Endothelial cell of umbilical vein (primary cell): ENCODE results near the gene LTBP2. TPM values are rescaled to one million over a fixed set of nuclear protein-coding genes. Genes with fewer than 3 reads are reported as not detected.

ENCODE experiments used
- BruUV-seq: library from RNA; stranded (reverse); fragments of 400-500 nt; replicated peaks from 2 replicates; lab custom pipeline; 2021; lab: Mats Ljungman, UMichigan
- CTCF ChIA-PET: fragments of 300-600, 350-600 bp; sonication (Branson Sonifier 250); formaldehyde crosslinking; loops from one replicate; lab custom pipeline; 2021; ENCODE audit warnings: antibody characterized with exemption, inconsistent platforms; lab: Charles Lee
- POLR2A ChIA-PET: fragments of 300-600, 350-600 bp; sonication (Branson Sonifier 250); formaldehyde crosslinking; loops from one replicate; lab custom pipeline; 2021; ENCODE audit warnings: antibody characterized with exemption, inconsistent platforms; lab: Charles Lee
- DNase-seq: peaks from one replicate; pipeline ENCODE4 v3.0.0-alpha.2; 2011; ENCODE audit warnings: low read depth, low spot score
- FAIRE-seq: peaks from 2 replicates; lab custom pipeline; 2011; peaks lifted over from hg19 to GRCh38; lab: Jason Lieb, UNC
- H2AFZ ChIP-seq: 2 replicates; pipeline ENCODE4 v1.6.0; 2012; ENCODE audit warnings: low read depth, low read length, control low read depth, inconsistent platforms
- H3K27ac ChIP-seq: 2 replicates; pipeline ENCODE4 v1.5.1; 2011; ENCODE audit warnings: low read depth, mild to moderate bottlenecking, control low read depth, low read length, moderate library complexity; ENCODE audit not compliant: insufficient read depth
- H3K27me3 ChIP-seq, 2 experiments: 2 replicates each; pipeline versions ENCODE4 v1.6.0 to v1.6.1; 2011; ENCODE audit warnings: low read length in 2 of 2, mixed read lengths in 1 of 2; ENCODE audit not compliant: control insufficient read depth in 2 of 2, insufficient read depth in 2 of 2
- H3K36me3 ChIP-seq, 2 experiments: 2 replicates in 1 of 2; 3 replicates in 1 of 2; pipeline ENCODE4 v1.5.1; 2011; ENCODE audit warnings: low read length in 2 of 2, mild to moderate bottlenecking in 1 of 2, moderate library complexity in 1 of 2; ENCODE audit not compliant: control insufficient read depth in 2 of 2, insufficient read depth in 2 of 2; ENCODE audit errors: extremely low read depth in 1 of 2
- H3K4me1 ChIP-seq: 3 replicates; pipeline ENCODE4 v1.5.1; 2011; ENCODE audit warnings: mild to moderate bottlenecking, low read length; ENCODE audit not compliant: control insufficient read depth, insufficient read depth; ENCODE audit errors: extremely low read depth
- H3K4me2 ChIP-seq: 2 replicates; pipeline ENCODE4 v1.6.1; 2011; ENCODE audit warnings: low read length, control low read depth, mixed read lengths; ENCODE audit not compliant: insufficient read depth
- H3K4me3 ChIP-seq, 3 experiments: fragments of 200-600 bp in 1 of 3; sonication (generic), shearing (Covaris generic) in 1 of 3; replicated peaks in 1 of 3; 2 replicates each; pipeline ENCODE4 v1.5.1; 2011 to 2016; ENCODE audit warnings: control low read depth in 3 of 3, low read length in 3 of 3, mild to moderate bottlenecking in 2 of 3, inconsistent platforms in 1 of 3, low read depth in 1 of 3, moderate library complexity in 1 of 3; ENCODE audit not compliant: insufficient read depth in 1 of 3
- H3K79me2 ChIP-seq: 2 replicates; pipeline ENCODE4 v1.6.0; 2012; ENCODE audit warnings: low read length, inconsistent platforms; ENCODE audit not compliant: control insufficient read depth, insufficient read depth
- H3K9ac ChIP-seq: replicated peaks from 2 replicates; pipeline ENCODE3; 2011; ENCODE audit warnings: low read length, control low read depth; ENCODE audit not compliant: insufficient read depth; ENCODE audit errors: extremely low read depth
- H3K9me1 ChIP-seq: replicated peaks from 3 replicates; pipeline ENCODE4 v1.6.0; 2011; ENCODE audit warnings: mild to moderate bottlenecking, low read length; ENCODE audit not compliant: control insufficient read depth, insufficient read depth; ENCODE audit errors: extremely low read depth
- H3K9me3 ChIP-seq: replicated peaks from 2 replicates; pipeline ENCODE4 v1.5.1; 2012; ENCODE audit warnings: low read length, inconsistent platforms; ENCODE audit not compliant: control insufficient read depth, insufficient read depth
- H4K20me1 ChIP-seq: replicated peaks from 2 replicates; pipeline ENCODE3; 2011; ENCODE audit warnings: mild to moderate bottlenecking, low read length; ENCODE audit not compliant: control insufficient read depth, insufficient read depth; ENCODE audit errors: extremely low read depth
- CTCF ChIP-seq, 2 donors: IDR thresholded peaks; 1 replicate in 1 of 2; 2 replicates in 1 of 2; pipeline ENCODE4 v1.5.1; 2011; ENCODE audit warnings: low read length in 2 of 2, mild to moderate bottlenecking in 2 of 2, moderate library complexity in 2 of 2, control low read depth in 1 of 2, inconsistent platforms in 1 of 2, low read depth in 1 of 2; ENCODE audit not compliant: insufficient read depth in 1 of 2; ENCODE audit errors: extremely low read depth in 1 of 2
- EZH2 ChIP-seq: IDR thresholded peaks from 2 replicates; pipeline ENCODE4 v1.6.1; 2012; ENCODE audit warnings: borderline replicate concordance, low read depth, mild to moderate bottlenecking, moderate library complexity, low read length, inconsistent platforms; ENCODE audit not compliant: severe bottlenecking
- FOS ChIP-seq: IDR thresholded peaks from 2 replicates; pipeline ENCODE4 v1.6.1; 2011; ENCODE audit warnings: mild to moderate bottlenecking, low read length, moderate library complexity, borderline replicate concordance; ENCODE audit not compliant: insufficient read depth
- GATA2 ChIP-seq: IDR thresholded peaks from 2 replicates; pipeline ENCODE4 v1.7.0; 2011; ENCODE audit warnings: low read depth, mild to moderate bottlenecking, moderate library complexity, mixed read lengths, low read length; ENCODE audit not compliant: insufficient read length, insufficient read depth
- JUN ChIP-seq: IDR thresholded peaks from 2 replicates; pipeline ENCODE4 v1.6.1; 2011; ENCODE audit warnings: borderline replicate concordance, low read depth; ENCODE audit not compliant: insufficient read length, insufficient read depth
- MAX ChIP-seq: IDR thresholded peaks from 2 replicates; pipeline ENCODE4 v1.6.1; 2011; ENCODE audit not compliant: insufficient read depth, insufficient read length
- MYC ChIP-seq: IDR thresholded peaks from one replicate; pipeline ENCODE4 v1.6.1; 2011; ENCODE audit warnings: mild to moderate bottlenecking, low read depth, low read length
- POLR2A ChIP-seq: IDR thresholded peaks from 2 replicates; pipeline ENCODE4 v1.6.1; 2012; ENCODE audit warnings: low read depth, mild to moderate bottlenecking, control low read depth, low read length
- POLR2AphosphoS5 ChIP-seq: IDR thresholded peaks from 2 replicates; pipeline ENCODE4 v1.6.1; 2012; ENCODE audit warnings: low read depth, mild to moderate bottlenecking, control low read depth, low read length, moderate library complexity; ENCODE audit not compliant: insufficient read depth
- dilution Hi-C: fragments of 300-500 bp; cut with MboI; formaldehyde crosslinking; loops from one replicate; pipeline ENCODE4 v1.15.0; 2019; ENCODE audit warnings: low sequenced_read_pairs; ENCODE audit not compliant: extremely low pct_ligation_motif_present
- intact Hi-C: fragments of 100-400 bp; cut with micrococcal nuclease; formaldehyde crosslinking; loops from one replicate; pipeline ENCODE4 v1.10.0; 2022
- polyA plus RNA-seq, 4 experiments: library from polyadenylated mRNA; depleted of rRNA in 3 of 4; stranded (reverse) in 3 of 4; unstranded in 1 of 4; fragments of >200 nt; gene quantifications; 2 replicates each; pipeline versions ENCODE4 v1.2.1 to v1.2.3, GENCODE V29; 2011 to 2012; ENCODE audit warnings: missing spikeins in 1 of 4
- total RNA-seq: library from RNA; stranded (reverse); gene quantifications from 2 replicates; pipeline ENCODE4 v1.2.3, GENCODE V29; 2021

Gene LTBP2
- total and polyA plus RNA-seq, 2 donors (not counting 3 experiments of a cell fraction or from before 2014, with no cell fraction given), result 209 to 268 TPM

GRCh38 chr14:74522740-74523139 lies 89.3 kb downstream of the LTBP2 start:
- BruUV-seq, result no TSS peak
- no peak for DNase-seq
- no peak overlapping the region for H3K4me3 ChIP-seq
- H4K20me1 ChIP-seq, result no peaks in the 10 kb centered on the region
- no peak overlapping the region for H2AFZ ChIP-seq
- no peaks in the 10 kb centered on the region for H3K9me1 ChIP-seq
- H3K9me3 ChIP-seq, result no peaks in the 10 kb centered on the region
- no peak overlapping the region for H3K4me2 ChIP-seq
- no peaks in the 10 kb centered on the region for H3K4me1 ChIP-seq
- TF ChIP-seq MYC (no peak), JUN (no peak), POLR2A (no peak), EZH2 (no peak), GATA2 (no peak), POLR2AphosphoS5 (no peak), CTCF (IDR thresholded peaks at IDR 0.05; ENCODE audit: extremely low read depth in 1 of 2, insufficient read depth in 1 of 2, low read depth in 1 of 2, low read length in 2 of 2) (no peak), MAX (no peak), FOS (no peak)
- no peaks in the 10 kb centered on the region for H3K27me3 ChIP-seq
- intact Hi-C loops, result no loop called here
- dilution Hi-C loops, result no loop called here
- no peak overlapping the region for H3K27ac ChIP-seq
- H3K79me2 ChIP-seq, result no peaks in the 10 kb centered on the region
- H3K9ac ChIP-seq, result no peak overlapping the region
- CTCF ChIA-PET, result no interaction called here
- no peak for FAIRE-seq
- peaks cover 11 to 39% of the 10 kb centered on the region in 2 experiments for H3K36me3 ChIP-seq
- POLR2A ChIA-PET, result no interaction called here
